ENCODE data around the gene ZKSCAN4. TPM values are rescaled to one million over a fixed set of nuclear protein-coding genes. Genes with fewer than 3 reads are reported as not detected.

ZKSCAN4 gene
- total and polyA plus RNA-seq, 3 donors from 2014 or later: 7.2 to 23.2 (median 8.8) TPM

DNA sequence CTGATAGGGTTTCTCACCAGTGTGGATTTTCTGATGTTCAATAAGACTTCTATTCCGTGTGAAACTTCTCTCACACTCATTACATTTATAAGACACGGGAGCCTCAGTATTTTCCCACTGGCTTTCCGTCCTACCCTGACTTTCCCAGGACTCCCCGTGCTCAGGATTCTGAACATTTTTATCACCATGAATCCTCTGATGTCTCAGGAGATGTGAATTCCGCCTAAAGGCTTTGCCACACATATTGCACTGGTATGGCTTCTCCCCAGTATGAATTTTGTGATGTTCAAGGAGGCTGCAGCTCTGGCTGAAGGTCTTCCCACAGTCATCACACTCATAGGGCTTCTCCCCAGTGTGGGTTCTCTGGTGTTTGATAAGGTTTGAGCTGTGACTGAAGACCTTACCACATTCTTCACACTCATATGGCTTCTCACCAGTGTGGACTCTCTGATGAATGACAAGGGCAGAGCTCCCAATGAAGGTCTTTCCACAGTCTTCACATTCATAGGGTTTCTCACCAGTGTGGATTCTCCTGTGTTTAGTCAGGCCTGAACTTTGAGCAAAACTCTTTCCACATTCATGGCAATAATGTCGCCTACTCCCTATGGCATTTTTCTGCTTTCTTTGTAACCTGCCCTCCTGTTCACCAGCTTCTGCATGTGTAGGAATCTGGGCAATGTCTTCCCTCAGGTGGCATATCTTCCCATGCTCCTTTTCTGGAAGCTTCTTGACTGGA is 6.7 kb downstream of the ZKSCAN4 start:
- TF ChIP-seq, protein P1, sequence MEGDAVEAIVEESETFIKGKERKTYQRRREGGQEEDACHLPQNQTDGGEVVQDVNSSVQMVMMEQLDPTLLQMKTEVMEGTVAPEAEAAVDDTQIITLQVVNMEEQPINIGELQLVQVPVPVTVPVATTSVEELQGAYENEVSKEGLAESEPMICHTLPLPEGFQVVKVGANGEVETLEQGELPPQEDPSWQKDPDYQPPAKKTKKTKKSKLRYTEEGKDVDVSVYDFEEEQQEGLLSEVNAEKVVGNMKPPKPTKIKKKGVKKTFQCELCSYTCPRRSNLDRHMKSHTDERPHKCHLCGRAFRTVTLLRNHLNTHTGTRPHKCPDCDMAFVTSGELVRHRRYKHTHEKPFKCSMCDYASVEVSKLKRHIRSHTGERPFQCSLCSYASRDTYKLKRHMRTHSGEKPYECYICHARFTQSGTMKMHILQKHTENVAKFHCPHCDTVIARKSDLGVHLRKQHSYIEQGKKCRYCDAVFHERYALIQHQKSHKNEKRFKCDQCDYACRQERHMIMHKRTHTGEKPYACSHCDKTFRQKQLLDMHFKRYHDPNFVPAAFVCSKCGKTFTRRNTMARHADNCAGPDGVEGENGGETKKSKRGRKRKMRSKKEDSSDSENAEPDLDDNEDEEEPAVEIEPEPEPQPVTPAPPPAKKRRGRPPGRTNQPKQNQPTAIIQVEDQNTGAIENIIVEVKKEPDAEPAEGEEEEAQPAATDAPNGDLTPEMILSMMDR (IDR thresholded peaks at IDR 0.05): no peak
- TF ChIP-seq POLR2A (IDR thresholded peaks at IDR 0.05): no peak
- H3K9me3 ChIP-seq: no peaks in the 10 kb centered on the region
- no peak overlapping the region for H3K27ac ChIP-seq
- no peaks in the 10 kb centered on the region for H3K27me3 ChIP-seq
- H3K36me3 ChIP-seq (ENCODE audit: low read depth, missing control alignments): no peaks in the 10 kb centered on the region
- no peaks in the 10 kb centered on the region for H3K4me1 ChIP-seq
- 91% methylated on average over 6 of the region's 6 CpGs for WGBS, 2 donors
- H3K4me3 ChIP-seq: no peak overlapping the region
- no peak for DNase-seq
- intact Hi-C loops (cut with DNase I; ENCODE audit: low total_unique reads): no loop called here

DNA sequence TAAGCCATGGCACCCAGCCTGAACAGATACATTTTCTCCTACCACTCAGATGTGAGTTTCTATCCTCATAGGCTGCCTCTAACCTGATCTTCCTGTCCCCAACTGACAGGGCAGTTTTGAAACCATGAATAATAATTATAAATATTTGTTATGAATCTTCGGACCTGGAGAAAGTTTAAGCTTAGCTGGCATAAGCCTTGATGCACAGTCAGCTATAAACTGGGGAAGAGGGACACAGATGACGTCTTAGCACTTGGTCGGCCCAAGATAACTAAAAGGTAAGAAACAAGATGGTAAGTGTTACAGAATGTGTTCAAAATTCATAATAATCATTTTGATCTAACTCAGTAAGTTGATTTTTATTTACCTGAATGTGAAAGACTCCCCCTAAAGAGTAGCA is 8.1 kb downstream of the ZKSCAN4 start:
- WGBS, 2 donors: 92 to 94% methylated on average over 3 of the region's 3 CpGs
- intact Hi-C loops (cut with DNase I; ENCODE audit: low total_unique reads): no loop called here
- TF ChIP-seq, protein P1 (IDR thresholded peaks at IDR 0.05): no peak
- TF ChIP-seq POLR2A (IDR thresholded peaks at IDR 0.05): no peak
- Histone ChIP-seq H3K27me3 (no peaks in the 10 kb centered on the region), H3K9me3 (no peaks in the 10 kb centered on the region), H3K4me3 (no peak overlapping the region), H3K27ac (no peak overlapping the region), H3K4me1 (no peaks in the 10 kb centered on the region), H3K36me3 (ENCODE audit: low read depth, missing control alignments) (no peaks in the 10 kb centered on the region)
- DNase-seq: no peak

DNA sequence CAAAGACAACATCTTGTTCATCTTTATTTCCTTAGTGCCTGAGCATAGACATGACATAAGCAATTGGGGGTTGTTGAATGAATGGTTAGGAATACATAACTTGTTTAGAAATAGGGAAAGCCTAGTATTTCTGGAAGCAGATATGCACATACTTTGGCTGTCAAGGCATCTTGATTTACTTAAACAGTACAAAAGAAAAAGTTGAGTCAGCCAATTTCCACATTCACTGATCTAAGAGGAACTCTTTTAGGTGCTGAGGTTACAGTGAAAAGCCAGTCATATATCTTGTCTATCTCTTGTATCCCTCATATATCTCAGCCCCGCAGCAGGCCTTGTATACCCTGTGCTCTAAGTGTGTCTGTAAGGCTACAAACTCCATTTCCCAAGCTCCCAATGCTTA is 11.6 kb downstream of the ZKSCAN4 start:
- Histone ChIP-seq H3K4me1 (no peaks in the 10 kb centered on the region), H3K27ac (no peak overlapping the region), H3K4me3 (no peak overlapping the region), H3K36me3 (ENCODE audit: low read depth, missing control alignments) (no peaks in the 10 kb centered on the region), H3K9me3 (no peaks in the 10 kb centered on the region), H3K27me3 (no peaks in the 10 kb centered on the region)
- 95 to 100% methylated on average over 1 of the region's 1 CpG for WGBS, 2 donors
- TF ChIP-seq, protein P1 (IDR thresholded peaks at IDR 0.05): no peak
- TF ChIP-seq POLR2A (IDR thresholded peaks at IDR 0.05): no peak
- DNase-seq: no peak
- intact Hi-C loops (cut with DNase I; ENCODE audit: low total_unique reads): no loop called here

DNA sequence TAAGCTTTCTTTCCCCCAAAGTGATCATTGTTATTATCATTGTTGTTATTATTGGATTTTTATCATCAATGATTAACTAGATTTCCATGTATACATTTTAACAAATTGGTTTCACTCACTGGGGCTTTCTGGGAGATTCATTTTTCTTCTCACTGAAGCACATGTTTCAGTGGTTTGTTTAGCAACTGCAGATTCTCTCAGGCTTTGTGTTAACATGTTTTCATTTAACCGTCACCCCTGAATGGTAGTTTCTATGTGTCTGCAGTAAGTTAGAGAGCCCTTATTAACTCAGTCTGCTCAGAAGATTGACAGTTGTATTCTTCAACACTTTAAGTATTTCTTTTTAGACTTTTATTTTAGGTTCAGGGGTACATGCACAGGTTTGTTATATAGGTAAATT is 12.4 kb downstream of the ZKSCAN4 start:
- intact Hi-C loops (cut with DNase I; ENCODE audit: low total_unique reads): no loop called here
- no peaks in the 10 kb centered on the region for H3K9me3 ChIP-seq
- DNase-seq: no peak
- no peak for TF ChIP-seq POLR2A (IDR thresholded peaks at IDR 0.05)
- TF ChIP-seq, protein P1 (IDR thresholded peaks at IDR 0.05): no peak
- no peaks in the 10 kb centered on the region for H3K36me3 ChIP-seq (ENCODE audit: low read depth, missing control alignments)
- no peaks in the 10 kb centered on the region for H3K27me3 ChIP-seq
- H3K27ac ChIP-seq: no peak overlapping the region
- no peaks in the 10 kb centered on the region for H3K4me1 ChIP-seq
- no peak overlapping the region for H3K4me3 ChIP-seq
- 86 to 95% methylated on average over 1 of the region's 1 CpG for WGBS, 2 donors

DNA sequence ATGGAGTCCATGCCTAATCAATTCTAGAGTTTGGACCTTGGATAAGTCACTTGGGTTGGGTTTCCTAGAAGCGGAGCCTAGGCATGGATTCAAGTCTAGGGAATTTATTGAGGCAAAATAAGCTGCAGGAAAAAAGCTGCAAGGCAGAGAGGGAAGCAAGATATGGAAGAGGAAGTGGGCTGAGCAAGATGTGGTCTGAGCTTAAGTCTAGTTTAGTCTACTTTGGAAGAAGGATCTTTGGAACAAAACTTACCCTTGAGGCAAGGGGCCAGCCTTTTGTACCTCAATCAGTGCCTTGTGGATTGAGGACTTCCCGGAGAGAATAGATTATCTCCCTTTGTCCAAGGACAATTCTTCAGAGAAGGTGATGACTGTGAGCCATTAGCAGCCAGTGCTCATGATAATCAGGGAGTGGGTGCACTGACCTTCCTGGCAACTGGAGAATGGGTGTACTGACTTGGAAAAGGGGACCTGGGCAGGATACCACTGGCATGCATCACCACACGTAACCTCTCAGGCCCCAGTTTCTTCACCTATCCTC is 16.1 kb downstream of the ZKSCAN4 start:
- H3K27me3 ChIP-seq: no peaks in the 10 kb centered on the region
- 80 to 89% methylated on average over 3 of the region's 3 CpGs for WGBS, 2 donors
- H3K27ac ChIP-seq: no peak overlapping the region
- H3K4me1 ChIP-seq: no peaks in the 10 kb centered on the region
- H3K36me3 ChIP-seq (ENCODE audit: low read depth, missing control alignments): no peaks in the 10 kb centered on the region
- intact Hi-C loops (cut with DNase I; ENCODE audit: low total_unique reads): no loop called here
- no peaks in the 10 kb centered on the region for H3K9me3 ChIP-seq
- DNase-seq: no peak
- no peak for TF ChIP-seq POLR2A (IDR thresholded peaks at IDR 0.05)
- TF ChIP-seq, protein P1 (IDR thresholded peaks at IDR 0.05): no peak
- H3K4me3 ChIP-seq: no peak overlapping the region
